HEK293 (cell line): Measurements from ENCODE around the gene USP37.

ENCODE experiments used
- CTCF ChIA-PET: fragments of 350-600 bp; formaldehyde crosslinking; extraction: SDS; loops from one replicate; lab custom pipeline; 2021; ENCODE audit warnings: antibody characterized with exemption; lab: Yijun Ruan, JAX
- POLR2A ChIA-PET: fragments of 300-600 bp; formaldehyde crosslinking; extraction: SDS; loops from one replicate; lab custom pipeline; 2020; ENCODE audit warnings: antibody characterized with exemption, inconsistent platforms; lab: Yijun Ruan, JAX
- H3K27ac ChIP-seq: fragments of 200-500 bp; sonication (Bioruptor generic); 2 replicates; pipeline ENCODE4 v1.5.1; 2014; ENCODE audit warnings: low read depth, low read length, control low read depth, inconsistent platforms; ENCODE audit errors: extremely low read depth
- H3K36me3 ChIP-seq, 2 experiments: fragments of 200-500 bp in 1 of 2; sonication (Bioruptor generic) in 1 of 2; 1 replicate in 1 of 2; 2 replicates in 1 of 2; pipeline ENCODE4 v1.5.1; 2014 to 2017; ENCODE audit warnings: inconsistent platforms in 2 of 2, low read length in 2 of 2; ENCODE audit not compliant: control insufficient read depth in 2 of 2, insufficient read depth in 1 of 2
- H3K4me1 ChIP-seq: fragments of 200-500 bp; sonication (Bioruptor generic); 2 replicates; pipeline ENCODE4 v1.5.1; 2014; ENCODE audit warnings: mild to moderate bottlenecking, low read length, inconsistent platforms; ENCODE audit not compliant: control insufficient read depth, insufficient read depth
- H3K4me3 ChIP-seq: 2 replicates; pipeline ENCODE4 v1.5.1; 2011; ENCODE audit warnings: low read depth, mild to moderate bottlenecking, control low read depth, low read length, moderate library complexity
- H3K9me3 ChIP-seq: fragments of 200-500 bp; sonication (Bioruptor generic); 2 replicates; pipeline ENCODE4 v1.5.1; 2014; ENCODE audit warnings: low read depth, low read length, inconsistent platforms; ENCODE audit not compliant: control insufficient read depth, insufficient read depth
- KLF9 ChIP-seq: fragments of 450-650 bp; formaldehyde crosslinking; IDR thresholded peaks from 2 replicates; pipeline ENCODE4 v1.5.1; 2016; ENCODE audit warnings: missing biosample characterization, missing genetic modification characterization, low read depth
- PRDM1 ChIP-seq: fragments of 450-650 bp; formaldehyde crosslinking; IDR thresholded peaks from 2 replicates; pipeline ENCODE4; 2016; ENCODE audit warnings: missing biosample characterization, missing genetic modification characterization
- SCRT1 ChIP-seq: fragments of 450-650 bp; formaldehyde crosslinking; IDR thresholded peaks from 2 replicates; pipeline ENCODE4 v1.5.1; 2016; ENCODE audit warnings: missing biosample characterization, missing genetic modification characterization, borderline replicate concordance
- SP7 ChIP-seq: fragments of 450-650 bp; formaldehyde crosslinking; IDR thresholded peaks from 2 replicates; pipeline ENCODE4 v1.5.1; 2016; ENCODE audit warnings: missing biosample characterization, missing genetic modification characterization
- WT1 ChIP-seq: fragments of 450-650 bp; formaldehyde crosslinking; IDR thresholded peaks from 2 replicates; pipeline ENCODE4 v1.5.1; 2016; ENCODE audit warnings: missing biosample characterization, missing genetic modification characterization
- ZBTB17 ChIP-seq: fragments of 450-650 bp; formaldehyde crosslinking; IDR thresholded peaks from 2 replicates; pipeline ENCODE4 v1.5.1; 2016; ENCODE audit warnings: missing biosample characterization, missing genetic modification characterization
- ZBTB20 ChIP-seq: fragments of 450-650 bp; formaldehyde crosslinking; IDR thresholded peaks from 2 replicates; pipeline ENCODE4 v1.5.1; 2016; ENCODE audit warnings: missing biosample characterization, missing genetic modification characterization
- ZEB2 ChIP-seq: fragments of 450-650 bp; formaldehyde crosslinking; IDR thresholded peaks from 2 replicates; pipeline ENCODE4 v1.5.1; 2016; ENCODE audit warnings: missing biosample characterization, missing genetic modification characterization
- ZNF366 ChIP-seq: fragments of 450-650 bp; formaldehyde crosslinking; conservative IDR thresholded peaks from 2 replicates; pipeline ENCODE4 v1.5.1; 2016; ENCODE audit warnings: missing biosample characterization, missing genetic modification characterization
- ZNF394 ChIP-seq: fragments of 450-650 bp; formaldehyde crosslinking; IDR thresholded peaks from 2 replicates; pipeline ENCODE4 v1.5.1; 2016; ENCODE audit warnings: missing biosample characterization, missing genetic modification characterization, mild to moderate bottlenecking, moderate library complexity, borderline replicate concordance
- ZNF501 ChIP-seq: fragments of 450-650 bp; formaldehyde crosslinking; IDR thresholded peaks from 2 replicates; pipeline ENCODE4 v1.5.1; 2016; ENCODE audit warnings: missing biosample characterization, missing genetic modification characterization
- ZNF514 ChIP-seq: fragments of 450-650 bp; formaldehyde crosslinking; IDR thresholded peaks from 2 replicates; pipeline ENCODE4 v1.5.1; 2016; ENCODE audit warnings: missing biosample characterization, missing genetic modification characterization
- ZNF629 ChIP-seq: fragments of 450-650 bp; formaldehyde crosslinking; IDR thresholded peaks from 2 replicates; pipeline ENCODE4 v1.5.1; 2017; ENCODE audit warnings: missing biosample characterization, missing genetic modification characterization
- ZNF658 ChIP-seq: fragments of 450-650 bp; formaldehyde crosslinking; IDR thresholded peaks from 2 replicates; pipeline ENCODE4; 2016; ENCODE audit warnings: missing biosample characterization, missing genetic modification characterization
- ZNF664 ChIP-seq: fragments of 450-650 bp; formaldehyde crosslinking; IDR thresholded peaks from 2 replicates; pipeline ENCODE4 v1.5.1; 2016; ENCODE audit warnings: missing biosample characterization, missing genetic modification characterization
- TF ChIP-seq, protein P1 (sequence below): fragments of 450-650 bp; formaldehyde crosslinking; IDR thresholded peaks from 2 replicates; pipeline ENCODE4 v1.5.1; 2016; ENCODE audit warnings: missing biosample characterization, missing genetic modification characterization, low read depth
- TF ChIP-seq, protein P2 (sequence below): fragments of 450-650 bp; formaldehyde crosslinking; IDR thresholded peaks from 2 replicates; pipeline ENCODE4 v1.5.1; 2016; ENCODE audit warnings: missing biosample characterization, missing genetic modification characterization
- TF ChIP-seq, protein P3 (sequence below): fragments of 450-650 bp; formaldehyde crosslinking; IDR thresholded peaks from 2 replicates; pipeline ENCODE4 v1.5.1; 2016; ENCODE audit warnings: missing biosample characterization, missing genetic modification characterization, low read depth
- TF ChIP-seq, protein P4 (sequence below): fragments of 450-650 bp; formaldehyde crosslinking; IDR thresholded peaks from 2 replicates; pipeline ENCODE4 v1.5.1; 2017; ENCODE audit warnings: missing biosample characterization, missing genetic modification characterization
- TF ChIP-seq, protein P5 (sequence below): fragments of 450-650 bp; formaldehyde crosslinking; IDR thresholded peaks from 2 replicates; pipeline ENCODE4 v1.5.1; 2016; ENCODE audit warnings: missing biosample characterization, missing genetic modification characterization
- TF ChIP-seq, protein P6 (sequence below): fragments of 450-650 bp; formaldehyde crosslinking; IDR thresholded peaks from 2 replicates; pipeline ENCODE4 v1.5.1; 2017; ENCODE audit warnings: missing biosample characterization, missing genetic modification characterization

The USP37 gene

DNA sequence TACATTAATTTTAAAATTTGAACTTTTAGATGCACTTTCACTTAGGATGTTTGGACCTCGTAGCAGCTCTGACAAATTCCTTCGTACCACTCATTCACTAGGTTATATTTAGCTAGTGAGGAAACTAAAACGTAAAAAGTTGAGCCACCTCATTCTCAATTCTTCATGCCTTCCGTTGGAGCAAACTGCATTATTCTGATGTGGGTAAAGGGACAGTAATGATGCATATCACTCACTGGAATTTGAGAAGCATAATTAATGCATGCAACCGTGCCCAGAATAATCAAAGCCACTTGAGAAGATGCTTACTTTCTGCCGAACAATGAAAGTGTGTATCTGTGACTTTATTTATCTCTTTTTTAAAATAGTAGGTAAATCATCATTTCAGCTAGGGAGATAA is 2.7 kb upstream of the USP37 start (continued):
- peak; percentile 50; the same call in 1 of the 2 replicates for TF ChIP-seq SCRT1 (tag by site-specific recombination)

DNA sequence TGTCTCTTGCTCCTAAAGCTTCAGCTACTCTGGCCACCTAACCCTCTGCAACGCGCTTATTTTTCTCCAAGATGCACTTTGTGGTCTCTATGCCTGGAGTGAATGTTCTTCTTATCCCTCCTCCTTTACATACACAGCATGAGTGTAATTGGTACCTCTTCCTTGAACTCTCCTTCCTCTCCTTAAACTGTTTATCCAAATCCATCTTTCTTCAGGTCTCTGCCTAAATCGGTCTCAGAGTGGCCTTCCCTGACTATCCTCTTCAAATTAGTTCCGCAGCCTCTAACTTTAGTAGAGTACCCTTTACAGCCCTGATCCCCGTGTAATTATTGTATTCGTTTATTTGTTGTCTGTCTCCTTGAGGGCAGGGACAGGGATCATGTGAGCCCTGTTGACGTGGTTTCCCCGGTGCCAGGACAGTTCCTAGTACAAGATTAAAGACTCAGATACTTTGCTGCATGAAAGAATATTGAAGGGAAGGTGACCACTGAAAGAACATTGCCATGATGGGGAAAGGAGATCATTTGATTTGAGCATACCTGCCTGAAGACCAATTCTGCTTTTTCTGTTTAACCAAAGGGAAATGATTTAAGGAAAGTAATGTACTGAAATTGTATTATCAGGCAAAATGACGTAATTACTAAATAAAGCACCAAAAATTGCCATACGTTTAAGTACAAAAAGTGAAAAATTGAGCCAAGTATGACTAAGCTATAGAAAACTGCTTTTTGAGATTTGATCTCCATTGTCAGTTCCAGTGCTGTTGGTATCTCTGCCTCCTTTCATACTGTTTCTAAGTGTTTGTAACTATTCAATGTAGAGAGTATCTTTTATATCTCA is 1.7 kb upstream of the USP37 start:
- H3K4me1 ChIP-seq: peaks cover 6% of the 10 kb centered on the region
- TF ChIP-seq, protein P1, sequence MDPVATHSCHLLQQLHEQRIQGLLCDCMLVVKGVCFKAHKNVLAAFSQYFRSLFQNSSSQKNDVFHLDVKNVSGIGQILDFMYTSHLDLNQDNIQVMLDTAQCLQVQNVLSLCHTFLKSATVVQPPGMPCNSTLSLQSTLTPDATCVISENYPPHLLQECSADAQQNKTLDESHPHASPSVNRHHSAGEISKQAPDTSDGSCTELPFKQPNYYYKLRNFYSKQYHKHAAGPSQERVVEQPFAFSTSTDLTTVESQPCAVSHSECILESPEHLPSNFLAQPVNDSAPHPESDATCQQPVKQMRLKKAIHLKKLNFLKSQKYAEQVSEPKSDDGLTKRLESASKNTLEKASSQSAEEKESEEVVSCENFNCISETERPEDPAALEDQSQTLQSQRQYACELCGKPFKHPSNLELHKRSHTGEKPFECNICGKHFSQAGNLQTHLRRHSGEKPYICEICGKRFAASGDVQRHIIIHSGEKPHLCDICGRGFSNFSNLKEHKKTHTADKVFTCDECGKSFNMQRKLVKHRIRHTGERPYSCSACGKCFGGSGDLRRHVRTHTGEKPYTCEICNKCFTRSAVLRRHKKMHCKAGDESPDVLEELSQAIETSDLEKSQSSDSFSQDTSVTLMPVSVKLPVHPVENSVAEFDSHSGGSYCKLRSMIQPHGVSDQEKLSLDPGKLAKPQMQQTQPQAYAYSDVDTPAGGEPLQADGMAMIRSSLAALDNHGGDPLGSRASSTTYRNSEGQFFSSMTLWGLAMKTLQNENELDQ (tag by site-specific recombination): no peak
- peak; percentile 49; the same call in 1 of the 2 replicates for TF ChIP-seq ZNF629 (tag by site-specific recombination)
- TF ChIP-seq, protein P2, sequence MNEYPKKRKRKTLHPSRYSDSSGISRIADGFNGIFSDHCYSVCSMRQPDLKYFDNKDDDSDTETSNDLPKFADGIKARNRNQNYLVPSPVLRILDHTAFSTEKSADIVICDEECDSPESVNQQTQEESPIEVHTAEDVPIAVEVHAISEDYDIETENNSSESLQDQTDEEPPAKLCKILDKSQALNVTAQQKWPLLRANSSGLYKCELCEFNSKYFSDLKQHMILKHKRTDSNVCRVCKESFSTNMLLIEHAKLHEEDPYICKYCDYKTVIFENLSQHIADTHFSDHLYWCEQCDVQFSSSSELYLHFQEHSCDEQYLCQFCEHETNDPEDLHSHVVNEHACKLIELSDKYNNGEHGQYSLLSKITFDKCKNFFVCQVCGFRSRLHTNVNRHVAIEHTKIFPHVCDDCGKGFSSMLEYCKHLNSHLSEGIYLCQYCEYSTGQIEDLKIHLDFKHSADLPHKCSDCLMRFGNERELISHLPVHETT (tag by site-specific recombination): no peak
- peak; percentile 70 for TF ChIP-seq ZNF366 (tag by site-specific recombination)
- TF ChIP-seq, protein P3, sequence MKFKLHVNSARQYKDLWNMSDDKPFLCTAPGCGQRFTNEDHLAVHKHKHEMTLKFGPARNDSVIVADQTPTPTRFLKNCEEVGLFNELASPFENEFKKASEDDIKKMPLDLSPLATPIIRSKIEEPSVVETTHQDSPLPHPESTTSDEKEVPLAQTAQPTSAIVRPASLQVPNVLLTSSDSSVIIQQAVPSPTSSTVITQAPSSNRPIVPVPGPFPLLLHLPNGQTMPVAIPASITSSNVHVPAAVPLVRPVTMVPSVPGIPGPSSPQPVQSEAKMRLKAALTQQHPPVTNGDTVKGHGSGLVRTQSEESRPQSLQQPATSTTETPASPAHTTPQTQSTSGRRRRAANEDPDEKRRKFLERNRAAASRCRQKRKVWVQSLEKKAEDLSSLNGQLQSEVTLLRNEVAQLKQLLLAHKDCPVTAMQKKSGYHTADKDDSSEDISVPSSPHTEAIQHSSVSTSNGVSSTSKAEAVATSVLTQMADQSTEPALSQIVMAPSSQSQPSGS: peak; percentile 93
- 0 out of 2 replicates have a peak, but pooled peaks have one; percentile 35 for TF ChIP-seq WT1
- peak; percentile 57; the same call in 1 of the 2 replicates for TF ChIP-seq ZNF394 (tag by site-specific recombination)
- TF ChIP-seq, protein P4, sequence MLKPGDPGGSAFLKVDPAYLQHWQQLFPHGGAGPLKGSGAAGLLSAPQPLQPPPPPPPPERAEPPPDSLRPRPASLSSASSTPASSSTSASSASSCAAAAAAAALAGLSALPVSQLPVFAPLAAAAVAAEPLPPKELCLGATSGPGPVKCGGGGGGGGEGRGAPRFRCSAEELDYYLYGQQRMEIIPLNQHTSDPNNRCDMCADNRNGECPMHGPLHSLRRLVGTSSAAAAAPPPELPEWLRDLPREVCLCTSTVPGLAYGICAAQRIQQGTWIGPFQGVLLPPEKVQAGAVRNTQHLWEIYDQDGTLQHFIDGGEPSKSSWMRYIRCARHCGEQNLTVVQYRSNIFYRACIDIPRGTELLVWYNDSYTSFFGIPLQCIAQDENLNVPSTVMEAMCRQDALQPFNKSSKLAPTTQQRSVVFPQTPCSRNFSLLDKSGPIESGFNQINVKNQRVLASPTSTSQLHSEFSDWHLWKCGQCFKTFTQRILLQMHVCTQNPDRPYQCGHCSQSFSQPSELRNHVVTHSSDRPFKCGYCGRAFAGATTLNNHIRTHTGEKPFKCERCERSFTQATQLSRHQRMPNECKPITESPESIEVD (tag by site-specific recombination): peak; percentile 81
- peak; percentile 48 for TF ChIP-seq PRDM1
- TF ChIP-seq, protein P5, sequence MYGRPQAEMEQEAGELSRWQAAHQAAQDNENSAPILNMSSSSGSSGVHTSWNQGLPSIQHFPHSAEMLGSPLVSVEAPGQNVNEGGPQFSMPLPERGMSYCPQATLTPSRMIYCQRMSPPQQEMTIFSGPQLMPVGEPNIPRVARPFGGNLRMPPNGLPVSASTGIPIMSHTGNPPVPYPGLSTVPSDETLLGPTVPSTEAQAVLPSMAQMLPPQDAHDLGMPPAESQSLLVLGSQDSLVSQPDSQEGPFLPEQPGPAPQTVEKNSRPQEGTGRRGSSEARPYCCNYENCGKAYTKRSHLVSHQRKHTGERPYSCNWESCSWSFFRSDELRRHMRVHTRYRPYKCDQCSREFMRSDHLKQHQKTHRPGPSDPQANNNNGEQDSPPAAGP (tag by site-specific recombination): 0 out of 2 replicates have a peak, but pooled peaks have one; percentile 34
- TF ChIP-seq ZBTB17 (tag by site-specific recombination): peak; percentile 89
- no peak for TF ChIP-seq KLF9 (tag by site-specific recombination)
- TF ChIP-seq ZNF501: peak; percentile 12; the same call in 1 of the 2 replicates
- TF ChIP-seq ZEB2 (tag by site-specific recombination): peak; percentile 12; the same call in 1 of the 2 replicates
- TF ChIP-seq ZNF664 (tag by site-specific recombination): 0 out of 2 replicates have a peak, but pooled peaks have one; percentile 57
- TF ChIP-seq, protein P6, sequence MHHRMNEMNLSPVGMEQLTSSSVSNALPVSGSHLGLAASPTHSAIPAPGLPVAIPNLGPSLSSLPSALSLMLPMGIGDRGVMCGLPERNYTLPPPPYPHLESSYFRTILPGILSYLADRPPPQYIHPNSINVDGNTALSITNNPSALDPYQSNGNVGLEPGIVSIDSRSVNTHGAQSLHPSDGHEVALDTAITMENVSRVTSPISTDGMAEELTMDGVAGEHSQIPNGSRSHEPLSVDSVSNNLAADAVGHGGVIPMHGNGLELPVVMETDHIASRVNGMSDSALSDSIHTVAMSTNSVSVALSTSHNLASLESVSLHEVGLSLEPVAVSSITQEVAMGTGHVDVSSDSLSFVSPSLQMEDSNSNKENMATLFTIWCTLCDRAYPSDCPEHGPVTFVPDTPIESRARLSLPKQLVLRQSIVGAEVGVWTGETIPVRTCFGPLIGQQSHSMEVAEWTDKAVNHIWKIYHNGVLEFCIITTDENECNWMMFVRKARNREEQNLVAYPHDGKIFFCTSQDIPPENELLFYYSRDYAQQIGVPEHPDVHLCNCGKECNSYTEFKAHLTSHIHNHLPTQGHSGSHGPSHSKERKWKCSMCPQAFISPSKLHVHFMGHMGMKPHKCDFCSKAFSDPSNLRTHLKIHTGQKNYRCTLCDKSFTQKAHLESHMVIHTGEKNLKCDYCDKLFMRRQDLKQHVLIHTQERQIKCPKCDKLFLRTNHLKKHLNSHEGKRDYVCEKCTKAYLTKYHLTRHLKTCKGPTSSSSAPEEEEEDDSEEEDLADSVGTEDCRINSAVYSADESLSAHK (tag by site-specific recombination): no peak
- no peak for TF ChIP-seq ZNF658 (tag by site-specific recombination)
- TF ChIP-seq ZBTB20 (tag by site-specific recombination): no peak; the same call in 1 of the 2 replicates
- TF ChIP-seq SP7 (tag by site-specific recombination): peak; percentile 93
- no peak for TF ChIP-seq ZNF514 (tag by site-specific recombination)
- TF ChIP-seq, all 188 proteins: peak for 13
- ChIA-PET CTCF (interaction anchor here (0.7 kb wide), 1 partner anchor 20 kb away, joined by 3 read pairs; no protein-coding TSS in a partner anchor), POLR2A (no interaction called here)
- peaks cover 27 to 55% of the 10 kb centered on the region in 2 experiments for H3K36me3 ChIP-seq
- peak overlapping the region; percentile 78 for H3K4me3 ChIP-seq
- no peaks in the 10 kb centered on the region for H3K9me3 ChIP-seq
- peak overlapping the region; percentile 83 for H3K27ac ChIP-seq
